AG04449 (cell line): ENCODE data around the gene JMJD6.
A peak's percentile ranks its signal among the peaks of the same experiment; 100 is the strongest.
"Not testable (repeated sequence)": the region's sequence is repeated elsewhere in the genome, so short reads cannot be mapped to it uniquely, and the experiment has no call there.

ENCODE experiments used
- CTCF ChIA-PET: fragments of 350-600 bp; formaldehyde crosslinking; extraction: SDS; loops from one replicate; lab custom pipeline; 2021; ENCODE audit warnings: antibody characterized with exemption; lab: Yijun Ruan, JAX
- POLR2A ChIA-PET: fragments of 400-600, 350-600 bp; formaldehyde crosslinking; extraction: SDS; loops from one replicate; lab custom pipeline; 2020; ENCODE audit warnings: antibody characterized with exemption, inconsistent platforms; lab: Yijun Ruan, JAX
- DNase-seq: peaks from one replicate; pipeline ENCODE4 v3.0.0-alpha.2; 2010; ENCODE audit warnings: low read depth, low spot score
- H3K4me3 ChIP-seq: 2 replicates; pipeline ENCODE4 v1.5.1; 2011; ENCODE audit warnings: low read depth, mild to moderate bottlenecking, control low read depth, low read length
- TF ChIP-seq, protein P1 (sequence below): IDR thresholded peaks from one replicate; pipeline ENCODE4 v1.5.1; 2011; ENCODE audit warnings: mild to moderate bottlenecking, moderate library complexity, low read length, control low read depth, inconsistent platforms; ENCODE audit not compliant: insufficient read depth; ENCODE audit errors: missing control alignments

The JMJD6 gene

DNA sequence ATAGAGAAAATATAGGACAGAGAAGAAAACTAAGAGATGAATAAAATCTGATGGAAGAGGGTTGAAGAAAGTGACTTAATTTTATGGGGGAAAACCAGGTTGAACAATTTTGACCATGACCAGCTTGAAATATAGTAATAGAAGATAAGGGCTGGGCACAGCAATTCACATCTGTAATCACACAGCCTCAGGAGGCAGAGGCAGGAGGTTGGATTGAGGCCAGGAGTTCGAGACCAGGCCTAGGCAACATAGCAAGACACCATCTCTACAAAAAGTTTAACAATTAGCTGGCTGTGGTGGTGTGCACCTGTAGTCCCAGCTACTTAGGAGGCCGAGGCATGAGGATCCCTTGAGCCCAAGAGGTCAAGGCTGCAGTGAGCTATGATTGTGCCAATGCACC is 24.3 kb downstream of the JMJD6 start:
- ChIA-PET POLR2A (interaction anchor here (1.9 kb wide), 1 partner anchor 8 kb away, joined by 8 read pairs; no protein-coding TSS in a partner anchor), CTCF (interaction anchor here (0.9 to 3.8 kb wide), 7 partner anchors 9 to 238 kb away, joined by 3 to 30 read pairs (median 4); no protein-coding TSS in a partner anchor)
- H3K4me3 ChIP-seq = no peak overlapping the region
- TF ChIP-seq, protein P1, sequence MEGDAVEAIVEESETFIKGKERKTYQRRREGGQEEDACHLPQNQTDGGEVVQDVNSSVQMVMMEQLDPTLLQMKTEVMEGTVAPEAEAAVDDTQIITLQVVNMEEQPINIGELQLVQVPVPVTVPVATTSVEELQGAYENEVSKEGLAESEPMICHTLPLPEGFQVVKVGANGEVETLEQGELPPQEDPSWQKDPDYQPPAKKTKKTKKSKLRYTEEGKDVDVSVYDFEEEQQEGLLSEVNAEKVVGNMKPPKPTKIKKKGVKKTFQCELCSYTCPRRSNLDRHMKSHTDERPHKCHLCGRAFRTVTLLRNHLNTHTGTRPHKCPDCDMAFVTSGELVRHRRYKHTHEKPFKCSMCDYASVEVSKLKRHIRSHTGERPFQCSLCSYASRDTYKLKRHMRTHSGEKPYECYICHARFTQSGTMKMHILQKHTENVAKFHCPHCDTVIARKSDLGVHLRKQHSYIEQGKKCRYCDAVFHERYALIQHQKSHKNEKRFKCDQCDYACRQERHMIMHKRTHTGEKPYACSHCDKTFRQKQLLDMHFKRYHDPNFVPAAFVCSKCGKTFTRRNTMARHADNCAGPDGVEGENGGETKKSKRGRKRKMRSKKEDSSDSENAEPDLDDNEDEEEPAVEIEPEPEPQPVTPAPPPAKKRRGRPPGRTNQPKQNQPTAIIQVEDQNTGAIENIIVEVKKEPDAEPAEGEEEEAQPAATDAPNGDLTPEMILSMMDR = no peak
- no peak for DNase-seq

DNA sequence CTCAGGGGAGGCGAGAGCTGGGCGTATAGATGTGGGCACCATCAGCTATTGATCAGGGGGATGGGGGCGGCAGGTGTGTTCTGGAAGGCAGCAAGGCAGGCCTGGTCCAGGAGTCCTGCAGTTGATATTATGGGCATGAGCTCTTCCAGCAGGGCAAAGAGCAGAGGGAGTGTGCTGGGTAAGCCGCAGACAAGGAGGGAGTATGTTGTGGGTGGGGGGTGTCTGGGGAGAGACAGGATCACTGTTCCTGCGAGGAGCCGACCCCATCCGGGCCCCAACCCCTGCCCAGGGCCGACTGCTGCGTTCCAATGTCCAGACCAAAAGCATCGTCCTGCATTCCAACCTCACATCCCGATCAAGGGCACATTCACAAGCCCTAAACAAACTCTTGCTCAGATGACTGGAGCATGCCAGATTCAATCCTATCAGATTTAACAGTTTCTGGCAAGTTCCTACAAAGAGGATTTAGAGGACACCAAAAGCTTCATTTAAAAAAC is 24.9 kb downstream of the JMJD6 start:
- no peak for DNase-seq
- TF ChIP-seq, protein P1 = no peak
- ChIA-PET POLR2A (interaction anchor here (1.9 kb wide), 1 partner anchor 8 kb away, joined by 8 read pairs; no protein-coding TSS in a partner anchor), CTCF (interaction anchor here (0.9 to 3.8 kb wide), 7 partner anchors 9 to 237 kb away, joined by 3 to 30 read pairs (median 4); no protein-coding TSS in a partner anchor)
- H3K4me3 ChIP-seq = peak overlapping the region; percentile 46; the same call in 1 of the 2 replicates

DNA sequence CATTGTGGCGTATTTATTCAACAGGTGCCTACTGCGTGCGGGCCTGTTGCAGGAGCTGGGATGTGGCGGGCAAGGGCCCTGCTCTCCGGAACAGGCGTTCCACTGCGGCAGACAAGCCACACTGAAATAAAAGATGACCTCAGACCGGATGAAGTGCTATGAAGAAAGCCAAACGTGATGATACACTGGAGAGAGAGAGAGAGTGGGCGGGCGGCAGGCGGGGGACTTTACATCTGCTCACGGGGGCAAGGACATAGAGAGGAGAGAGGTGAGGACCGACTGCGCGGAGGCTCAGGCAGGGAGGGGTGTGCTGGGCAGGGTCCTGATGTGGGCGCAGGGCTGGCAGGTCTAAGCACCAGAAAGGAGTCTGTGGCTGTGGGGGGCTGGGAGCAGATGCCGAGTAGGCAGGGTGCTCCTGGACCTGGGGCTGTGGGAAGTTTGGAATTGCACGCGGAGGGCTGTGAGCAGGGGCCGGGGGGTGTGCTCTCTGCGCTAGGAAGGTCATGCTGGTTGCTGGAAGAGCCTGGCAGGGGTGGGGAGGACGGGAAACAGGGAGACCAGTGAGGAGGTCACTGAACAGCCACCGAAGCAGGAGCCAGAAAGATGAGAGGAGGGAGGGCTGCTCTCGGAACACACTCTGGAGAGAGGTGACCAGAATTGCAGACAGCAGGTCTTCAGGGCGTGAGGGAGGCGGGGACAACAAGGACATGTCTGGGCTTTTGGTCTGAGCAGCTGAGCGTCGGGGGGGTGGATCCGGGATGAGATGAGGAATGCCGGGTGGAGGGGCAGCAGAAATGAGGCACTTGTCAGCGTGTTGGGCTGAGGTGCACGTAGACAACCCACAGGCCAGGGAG is 25.6 kb downstream of the JMJD6 start:
- CTCF ChIA-PET = interaction anchor here (0.9 to 3.8 kb wide), 7 partner anchors 8 to 237 kb away, joined by 3 to 30 read pairs (median 4); no protein-coding TSS in a partner anchor
- H3K4me3 ChIP-seq = peak overlapping the region; percentile 46
- TF ChIP-seq, protein P1 = no peak
- DNase-seq = peak; percentile 56
- POLR2A ChIA-PET = interaction anchor here (1.9 kb wide), 1 partner anchor 9 kb away, joined by 8 read pairs; no protein-coding TSS in a partner anchor

DNA sequence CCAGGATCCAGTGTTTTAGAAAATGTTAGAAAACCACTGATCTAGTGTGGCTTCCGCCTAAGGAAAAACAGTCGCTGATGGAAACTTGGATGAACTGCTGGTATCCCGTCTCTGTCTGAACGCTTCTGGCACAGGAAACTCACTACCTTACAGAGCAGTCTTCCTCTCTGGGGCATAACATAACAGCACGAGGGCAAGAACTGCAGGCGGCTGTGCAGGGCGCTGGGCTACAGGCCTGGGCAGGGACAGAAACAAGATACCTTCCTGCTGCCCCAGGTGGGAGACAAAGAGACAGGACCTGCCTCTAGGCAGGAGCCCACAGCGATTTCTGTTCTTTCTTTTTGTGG is 26.2 kb downstream of the JMJD6 start:
- DNase-seq = no peak
- ChIA-PET CTCF (interaction anchor here (2.3 kb wide), 1 partner anchor 18 kb away, joined by 8 read pairs; no protein-coding TSS in a partner anchor), POLR2A (interaction anchor here (1.9 kb wide), 1 partner anchor 9 kb away, joined by 8 read pairs; no protein-coding TSS in a partner anchor)
- TF ChIP-seq, protein P1 = no peak
- peak overlapping the region; percentile 12 for H3K4me3 ChIP-seq

DNA sequence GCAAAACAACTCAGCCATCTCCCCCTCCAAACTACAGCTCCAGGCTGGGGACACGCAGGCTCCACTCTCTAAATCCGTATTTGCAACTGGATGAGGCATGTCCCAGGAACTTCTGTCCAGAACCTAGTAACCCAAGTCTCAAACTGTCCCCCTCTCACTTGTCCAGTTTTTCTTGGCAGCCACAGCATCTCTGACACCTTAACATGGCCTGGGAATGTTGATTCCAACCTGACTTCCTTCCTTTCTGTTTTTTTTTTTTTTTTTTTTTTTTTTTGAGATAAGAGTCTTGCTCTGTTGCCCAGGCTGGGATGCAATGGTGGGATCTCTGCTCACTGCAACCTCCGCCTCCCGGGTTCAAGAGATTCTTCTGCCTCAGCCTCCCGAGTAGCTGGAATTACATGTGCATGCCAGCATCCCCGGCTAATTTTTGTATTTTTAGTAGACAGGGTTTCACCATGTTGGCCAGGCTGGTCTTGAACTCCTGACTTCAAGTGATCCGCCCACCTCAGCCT is 27.9 kb downstream of the JMJD6 start:
- not testable (repeated sequence) for DNase-seq
- POLR2A ChIA-PET = interaction anchor here (1.1 kb wide), 1 partner anchor 10 kb away, joined by 4 read pairs; no protein-coding TSS in a partner anchor
- CTCF ChIA-PET = interaction anchor here (1.2 to 3.7 kb wide), 2 partner anchors 15 to 17 kb away, joined by 5 to 20 read pairs; no protein-coding TSS in a partner anchor

DNA sequence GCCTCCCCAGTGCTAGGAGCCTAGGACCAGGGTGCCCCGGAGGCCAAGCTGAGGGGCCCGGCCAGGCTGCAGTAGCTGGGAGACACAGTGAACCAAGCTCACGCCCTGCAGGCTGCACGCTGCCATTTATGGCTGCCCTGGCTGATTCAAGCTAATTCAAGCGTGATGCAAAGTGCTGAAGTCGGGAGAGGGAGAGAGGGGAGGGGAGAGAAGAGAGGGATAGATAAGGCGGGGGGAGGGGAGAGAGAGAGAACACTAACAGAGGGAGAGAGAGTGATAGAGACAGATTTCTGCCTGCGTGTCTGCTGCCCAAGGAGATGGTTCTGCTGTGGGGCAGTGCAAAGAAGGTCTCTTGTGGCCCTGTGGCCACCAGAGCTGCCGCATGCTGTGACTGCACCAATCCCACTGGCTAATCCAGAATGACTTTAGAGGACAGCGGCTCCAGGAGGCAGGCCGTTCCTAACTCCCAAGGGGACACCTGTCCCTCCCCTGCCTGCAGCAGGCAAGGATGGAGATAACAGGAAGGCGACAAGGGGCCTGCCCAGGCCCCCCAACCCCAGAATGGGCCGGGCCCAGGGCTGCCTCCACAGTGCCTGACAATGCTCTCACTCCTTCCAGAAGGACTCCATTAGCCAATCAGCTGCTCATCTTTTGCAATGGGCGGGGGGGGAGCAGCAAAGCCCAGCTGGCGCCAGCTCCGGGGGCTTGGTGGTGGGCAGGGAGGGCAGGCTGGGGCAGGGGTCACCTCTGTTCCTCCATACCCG is 28.5 kb downstream of the JMJD6 start:
- no peak for DNase-seq
- no peak overlapping the region for H3K4me3 ChIP-seq
- ChIA-PET CTCF (interaction anchor here (0.5 to 3.7 kb wide), 6 partner anchors 11 to 1458 kb away, joined by 3 to 20 read pairs (median 5); no protein-coding TSS in a partner anchor), POLR2A (interaction anchor here (1.1 to 1.2 kb wide), 2 partner anchors 11 to 12 kb away, joined by 4 to 5 read pairs; no protein-coding TSS in a partner anchor)
- TF ChIP-seq, protein P1 = no peak

More for the DNA sequence above, 27.9 kb downstream of the JMJD6 start:
- H3K4me3 ChIP-seq = not testable (repeated sequence)
